Measurements from ENCODE around the gene ADCY4.

Gene ADCY4

GRCh38 chr14:24314377-24315193 is 20.3 kb downstream of the ADCY4 start:
- DNase-seq, result no peak

GRCh38 chr14:24313913-24314312 is 21.0 kb downstream of the ADCY4 start:
- no peak for DNase-seq

GRCh38 chr14:24312736-24313507 is 21.9 kb downstream of the ADCY4 start:
- no peak for DNase-seq

- DNase-seq, result no peak
Observed at GRCh38 chr14:24311837-24312615, 22.8 kb downstream of the ADCY4 start.

- peak; percentile 61 for DNase-seq
Observed at GRCh38 chr14:24310646-24311604, 23.9 kb downstream of the ADCY4 start, which contains the start of gene LTB4R. Gene LTB4R, plus strand, starts transcription at chr14:24311502. Its CDS starts 4,150 bp downstream, at chr14:24315652.

- no peak for DNase-seq
Observed at GRCh38 chr14:24310265-24310645, 24.6 kb downstream of the ADCY4 start.

- DNase-seq, result no peak
Observed at GRCh38 chr14:24309538-24310264, 25.2 kb downstream of the ADCY4 start, which contains the start of gene LTB4R2. Gene LTB4R2, plus strand, starts transcription at chr14:24310140. Its CDS starts 525 bp downstream, at chr14:24310665.

GRCh38 chr14:24308342-24309124 is 26.3 kb downstream of the ADCY4 start:
- DNase-seq, result no peak

GRCh38 chr14:24307575-24308341 is 27.1 kb downstream of the ADCY4 start, which contains the start of gene CIDEB:
Gene CIDEB, minus strand, starts transcription at chr14:24307977. Its CDS starts 119 bp downstream, at chr14:24307858.
- DNase-seq, result peak; percentile 54

- no peak for DNase-seq
Observed at GRCh38 chr14:24307156-24307574, 27.7 kb downstream of the ADCY4 start.

- no peak for DNase-seq
Observed at GRCh38 chr14:24304019-24304387, 30.9 kb downstream of the ADCY4 start.

GRCh38 chr14:24300326-24300980 is 34.4 kb downstream of the ADCY4 start:
- DNase-seq, result no peak

GRCh38 chr14:24299255-24300191 is 35.3 kb downstream of the ADCY4 start, which contains the start of the genes DHRS1 and NOP9:
Gene DHRS1, minus strand, starts transcription at chr14:24299780. Its CDS starts 674 bp downstream, at chr14:24299106.
Gene NOP9, plus strand, starts transcription at chr14:24299850. Its CDS starts 105 bp downstream, at chr14:24299955.
- DNase-seq, result peak; percentile 93

GRCh38 chr14:24298892-24299254 is 36.0 kb downstream of the ADCY4 start:
- DNase-seq, result no peak

GRCh38 chr14:24297190-24297964 is 37.5 kb downstream of the ADCY4 start:
- no peak for DNase-seq

GRCh38 chr14:24296341-24297157 is 38.3 kb downstream of the ADCY4 start:
- DNase-seq, result peak; percentile 72

All from stimulated activated CD4-positive, alpha-beta T cell treated with anti-CD3 and anti-CD28 coated beads, Interleukin-4, amount 100 ng/mL, for 1 hour (primary cell).